Coronary artery (tissue), 2 donors: ENCODE measurements around the gene FBXL15.

ENCODE experiments used
- DNase-seq: peaks from one replicate; pipeline ENCODE4 v3.0.0-alpha.2; 2017; ENCODE audit warnings: low spot score
- H3K27ac ChIP-seq, 2 donors: fragments of 200-600 bp; sonication (generic); one replicate each; pipeline ENCODE4 v1.5.1; 2016 to 2019
- H3K4me3 ChIP-seq: fragments of 200-600 bp; sonication (generic); 2 replicates; pipeline ENCODE4 v1.5.1; 2016; ENCODE audit warnings: mild to moderate bottlenecking, moderate library complexity
- TF ChIP-seq, protein P1 (sequence below): fragments of 200-600 bp; sonication (generic); IDR thresholded peaks from one replicate; pipeline ENCODE4 v1.5.1; 2019; ENCODE audit warnings: antibody characterized with exemption

The FBXL15 gene

GRCh38 chr10:102462512-102463054 lies 41.9 kb downstream of the FBXL15 start:
- TF ChIP-seq, protein P1, sequence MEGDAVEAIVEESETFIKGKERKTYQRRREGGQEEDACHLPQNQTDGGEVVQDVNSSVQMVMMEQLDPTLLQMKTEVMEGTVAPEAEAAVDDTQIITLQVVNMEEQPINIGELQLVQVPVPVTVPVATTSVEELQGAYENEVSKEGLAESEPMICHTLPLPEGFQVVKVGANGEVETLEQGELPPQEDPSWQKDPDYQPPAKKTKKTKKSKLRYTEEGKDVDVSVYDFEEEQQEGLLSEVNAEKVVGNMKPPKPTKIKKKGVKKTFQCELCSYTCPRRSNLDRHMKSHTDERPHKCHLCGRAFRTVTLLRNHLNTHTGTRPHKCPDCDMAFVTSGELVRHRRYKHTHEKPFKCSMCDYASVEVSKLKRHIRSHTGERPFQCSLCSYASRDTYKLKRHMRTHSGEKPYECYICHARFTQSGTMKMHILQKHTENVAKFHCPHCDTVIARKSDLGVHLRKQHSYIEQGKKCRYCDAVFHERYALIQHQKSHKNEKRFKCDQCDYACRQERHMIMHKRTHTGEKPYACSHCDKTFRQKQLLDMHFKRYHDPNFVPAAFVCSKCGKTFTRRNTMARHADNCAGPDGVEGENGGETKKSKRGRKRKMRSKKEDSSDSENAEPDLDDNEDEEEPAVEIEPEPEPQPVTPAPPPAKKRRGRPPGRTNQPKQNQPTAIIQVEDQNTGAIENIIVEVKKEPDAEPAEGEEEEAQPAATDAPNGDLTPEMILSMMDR = no peak
- no peak overlapping the region for H3K27ac ChIP-seq
- no peak for DNase-seq
- H3K4me3 ChIP-seq = peak overlapping the region; percentile 48

DNA sequence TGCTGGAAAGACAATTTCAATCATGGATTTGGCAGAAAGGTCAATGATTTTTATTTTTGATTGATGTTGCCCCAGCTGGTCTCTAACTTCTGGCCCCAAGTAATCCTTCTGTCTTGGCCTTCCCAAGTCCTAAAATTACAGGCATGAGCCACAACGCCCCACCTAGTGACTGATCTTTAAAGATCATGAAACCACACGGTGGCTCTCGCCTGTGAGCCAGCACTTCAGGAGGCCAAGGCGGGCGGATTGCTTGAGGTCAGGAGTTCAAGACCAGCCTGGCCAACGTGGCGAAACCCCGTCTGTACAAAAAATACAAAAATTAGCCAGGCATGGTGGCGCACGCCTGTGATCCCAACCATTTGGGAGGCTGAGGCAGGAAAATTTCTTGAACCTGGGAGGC lies 43.3 kb downstream of the FBXL15 start:
- Histone ChIP-seq H3K4me3 (no peak overlapping the region), H3K27ac (no peak overlapping the region)
- DNase-seq = no peak
- TF ChIP-seq, protein P1 = no peak

DNA sequence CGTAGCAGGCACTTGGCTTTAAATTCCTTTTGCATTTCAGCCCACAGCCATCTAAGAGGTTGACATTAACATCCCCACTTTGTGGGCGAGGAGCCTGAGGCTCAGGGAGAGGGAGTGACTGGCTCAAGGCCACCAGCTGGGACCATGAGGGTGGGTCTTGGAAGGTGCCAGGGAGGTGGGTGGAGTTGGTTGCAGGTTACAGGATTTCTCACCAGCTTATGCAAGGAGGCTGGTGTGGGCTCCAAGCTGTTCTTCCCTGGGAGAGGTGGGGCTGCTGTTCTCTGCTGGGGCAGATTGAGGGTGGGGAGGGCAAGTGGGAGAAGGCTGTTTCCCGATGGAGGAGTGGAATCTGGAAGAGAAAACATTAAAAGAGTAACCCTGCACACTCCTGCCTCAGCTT lies 44.8 kb downstream of the FBXL15 start:
- no peak overlapping the region for H3K27ac ChIP-seq
- no peak overlapping the region for H3K4me3 ChIP-seq
- TF ChIP-seq, protein P1 = no peak
- DNase-seq = no peak

DNA sequence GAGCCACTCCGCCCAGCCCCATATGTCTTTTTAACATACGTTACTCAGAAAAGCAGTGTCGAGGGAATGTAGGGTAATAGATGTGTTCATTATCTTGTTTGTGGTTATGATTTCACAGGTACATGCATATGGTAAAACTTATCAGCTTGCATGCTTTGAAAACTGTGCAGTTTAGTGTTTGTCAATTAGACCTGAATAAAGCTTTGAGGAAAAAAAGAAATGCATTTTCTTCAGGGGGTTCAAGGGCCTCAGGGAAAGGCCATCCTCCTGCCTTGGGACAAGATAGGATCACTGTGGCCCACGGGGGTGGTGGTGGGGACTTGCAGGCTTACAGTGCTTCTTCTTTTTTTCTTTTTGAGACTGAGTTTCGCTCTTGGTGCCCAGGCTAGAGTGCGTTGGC lies 46.7 kb downstream of the FBXL15 start:
- Histone ChIP-seq H3K27ac (no peak overlapping the region), H3K4me3 (no peak overlapping the region)
- DNase-seq = no peak
- TF ChIP-seq, protein P1 = no peak

DNA sequence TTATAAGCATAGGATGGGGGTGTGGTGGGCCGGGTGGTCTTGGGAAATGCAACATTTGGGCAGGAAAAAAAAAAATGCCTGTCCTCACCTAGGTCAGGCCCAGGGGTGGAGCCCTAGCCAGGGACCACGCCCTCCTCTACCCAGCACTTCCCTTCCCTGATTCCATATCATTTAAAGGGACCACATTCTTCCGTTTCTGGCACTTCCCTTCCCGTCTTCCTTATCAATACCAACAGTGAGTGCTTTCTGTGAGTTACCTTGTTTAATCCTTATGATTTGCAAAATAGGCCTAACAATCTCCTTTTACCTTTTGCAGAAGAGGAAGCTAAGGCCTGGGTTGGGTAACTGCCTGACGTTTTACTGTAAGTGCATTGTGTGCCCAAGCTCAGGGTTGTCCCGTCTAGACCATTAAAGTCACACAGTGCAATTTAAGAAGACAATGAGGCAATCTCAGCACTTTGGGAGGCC lies 47.4 kb downstream of the FBXL15 start:
- TF ChIP-seq, protein P1 = no peak
- no peak for DNase-seq
- H3K27ac ChIP-seq = no peak overlapping the region
- no peak overlapping the region for H3K4me3 ChIP-seq

GRCh38 chr10:102468683-102469082 lies 48.0 kb downstream of the FBXL15 start:
- TF ChIP-seq, protein P1 = no peak
- Histone ChIP-seq H3K27ac (no peak overlapping the region), H3K4me3 (no peak overlapping the region)
- DNase-seq = no peak
